ENCODE data around the gene SCAI.
"Not testable (repeated sequence)": the region's sequence is repeated elsewhere in the genome, so short reads cannot be mapped to it uniquely, and the experiment has no call there.

The SCAI gene

GRCh38 chr9:125085703-125086477, 57.4 kb downstream of the SCAI start:
- DNase-seq (ENCODE audit: insufficient read length, low spot score) (no peak), FAIRE-seq (no peak)
- no peak for TF ChIP-seq CTCF (IDR thresholded peaks at IDR 0.05; ENCODE audit: insufficient read depth, missing control alignments)

- not testable (repeated sequence) for FAIRE-seq; DNase-seq (ENCODE audit: insufficient read length, low spot score)
These were observed 61.1 kb downstream of the SCAI start for GRCh38 chr9:125082197-125082596.

DNA sequence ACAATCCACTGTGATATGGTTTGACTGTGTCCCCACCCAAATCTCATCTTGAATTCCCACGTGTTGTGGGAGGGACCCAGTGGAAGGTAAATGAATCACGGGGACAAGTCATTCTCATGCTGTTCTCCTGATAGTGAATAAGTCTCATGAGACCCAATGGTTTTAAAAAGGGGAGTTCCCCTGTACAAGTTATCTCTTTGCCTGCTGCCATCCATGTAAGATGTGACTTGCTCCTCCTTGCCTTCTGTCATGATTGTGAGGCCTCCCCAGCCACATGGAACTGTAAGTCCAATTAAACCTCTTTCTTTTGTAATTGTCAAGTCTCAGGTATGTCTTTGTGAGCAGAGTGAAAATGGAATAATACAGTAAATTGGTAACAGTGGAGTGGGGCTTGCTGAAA, 62.5 kb downstream of the SCAI start:
- FAIRE-seq; DNase-seq (ENCODE audit: insufficient read length, low spot score): not testable (repeated sequence)

DNA sequence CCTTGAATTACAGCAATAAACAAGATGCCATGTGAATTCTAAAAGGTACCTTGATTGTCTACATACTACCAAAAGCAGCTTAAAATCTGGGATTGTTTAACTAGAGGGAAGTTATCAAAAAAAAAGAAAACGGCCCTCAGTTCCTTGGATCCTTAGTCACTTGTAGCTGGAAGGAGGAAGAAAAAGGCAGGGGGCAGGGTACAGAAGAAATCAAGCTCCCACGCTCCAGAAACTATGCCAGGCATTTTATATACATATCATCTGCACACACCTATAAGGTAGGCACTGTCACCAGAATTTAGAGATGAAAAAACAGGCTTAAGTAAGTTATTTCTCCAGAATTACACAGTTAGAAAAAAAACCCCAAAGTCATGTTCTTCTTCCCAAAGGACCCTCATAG, 63.4 kb downstream of the SCAI start:
- DNase-seq (ENCODE audit: insufficient read length, low spot score) (no peak), FAIRE-seq (no peak)
- no peak for TF ChIP-seq CTCF (IDR thresholded peaks at IDR 0.05; ENCODE audit: insufficient read depth, missing control alignments)

DNA sequence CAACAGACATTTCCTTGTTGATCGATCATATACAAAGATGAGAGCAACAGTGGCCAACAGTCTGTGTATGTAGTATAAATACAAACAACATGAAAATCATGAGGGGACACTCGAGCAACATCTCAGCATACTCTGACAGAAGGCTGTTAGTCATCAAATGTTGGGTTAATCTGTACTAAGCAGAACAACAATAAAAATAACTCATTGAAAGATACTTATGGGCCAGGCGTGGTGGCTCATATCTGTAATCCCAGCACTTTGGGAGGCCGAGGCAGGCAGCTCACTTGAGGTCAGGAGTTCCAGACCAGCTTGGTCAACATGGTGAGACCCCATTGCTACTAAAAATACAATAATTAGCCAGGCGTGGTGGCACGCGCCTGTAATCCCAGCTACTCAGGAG, 67.3 kb downstream of the SCAI start:
- FAIRE-seq (no peak), DNase-seq (ENCODE audit: insufficient read length, low spot score) (no peak)
- no peak for TF ChIP-seq CTCF (IDR thresholded peaks at IDR 0.05; ENCODE audit: insufficient read depth, missing control alignments)

DNA sequence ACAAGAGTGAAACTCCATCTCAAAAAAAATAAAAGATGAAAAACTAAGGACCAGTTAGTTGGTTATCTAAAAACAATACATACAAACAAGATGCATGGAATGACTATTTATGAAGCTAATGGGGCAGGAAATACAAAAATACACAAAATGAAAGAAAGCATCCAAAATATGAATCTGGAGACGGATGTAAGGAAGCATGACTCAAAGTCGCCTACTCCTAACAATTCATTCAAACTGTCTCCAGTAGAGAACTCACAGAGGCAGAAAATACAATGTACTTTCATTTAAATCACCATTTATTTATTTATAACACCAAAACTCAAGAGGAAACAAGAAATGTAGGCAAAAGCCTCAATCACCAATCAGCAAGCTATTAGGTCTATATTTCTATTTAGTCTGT, 68.4 kb downstream of the SCAI start:
- DNase-seq (ENCODE audit: insufficient read length, low spot score) (no peak), FAIRE-seq (no peak)
- no peak for TF ChIP-seq CTCF (IDR thresholded peaks at IDR 0.05; ENCODE audit: insufficient read depth, missing control alignments)

DNA sequence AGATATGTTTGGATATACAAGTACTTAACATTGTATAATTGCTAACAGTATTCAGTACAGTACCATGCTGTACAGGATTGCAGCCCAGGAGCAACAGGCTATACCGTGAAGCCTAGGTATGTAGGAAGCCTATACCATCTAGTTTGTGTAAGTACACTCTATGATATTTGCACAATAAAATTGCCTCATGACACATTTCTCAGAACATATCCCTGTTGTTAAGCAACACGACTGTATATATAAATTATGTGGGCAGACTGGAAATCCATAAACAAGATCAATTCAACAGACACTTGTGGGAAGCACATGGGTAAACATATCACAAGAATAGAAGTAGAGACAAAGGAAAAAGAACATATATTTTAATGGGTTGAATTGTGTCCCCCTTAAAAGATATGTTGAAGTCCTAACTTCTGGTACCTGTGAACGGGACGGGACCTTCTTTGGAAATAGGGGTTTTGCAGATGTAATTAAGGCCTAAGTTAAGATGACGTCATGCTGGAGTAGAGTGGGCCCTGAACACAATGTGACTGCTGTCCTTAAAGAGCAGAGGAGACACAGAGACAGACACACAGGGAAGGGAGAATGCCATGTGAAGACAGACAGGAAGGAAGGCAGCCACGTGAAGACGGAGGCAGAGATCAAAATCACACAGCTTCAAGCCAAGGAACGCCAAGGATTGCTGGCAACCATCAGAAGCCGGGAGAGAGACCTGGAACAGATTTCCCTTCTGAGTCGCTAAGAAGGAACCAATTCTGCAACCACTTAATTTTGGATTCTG, 76.3 kb downstream of the SCAI start:
- FAIRE-seq (no peak), DNase-seq (ENCODE audit: insufficient read length, low spot score) (no peak)
- no peak for TF ChIP-seq CTCF (IDR thresholded peaks at IDR 0.05; ENCODE audit: insufficient read depth, missing control alignments)

GRCh38 chr9:125061391-125061790, 81.9 kb downstream of the SCAI start:
- DNase-seq (ENCODE audit: insufficient read length, low spot score) (no peak), FAIRE-seq (no peak)
- no peak for TF ChIP-seq CTCF (IDR thresholded peaks at IDR 0.05; ENCODE audit: insufficient read depth, missing control alignments)

Measured in D721Med (cell line).